Measurements from ENCODE around the gene GABPA.

The GABPA gene

DNA sequence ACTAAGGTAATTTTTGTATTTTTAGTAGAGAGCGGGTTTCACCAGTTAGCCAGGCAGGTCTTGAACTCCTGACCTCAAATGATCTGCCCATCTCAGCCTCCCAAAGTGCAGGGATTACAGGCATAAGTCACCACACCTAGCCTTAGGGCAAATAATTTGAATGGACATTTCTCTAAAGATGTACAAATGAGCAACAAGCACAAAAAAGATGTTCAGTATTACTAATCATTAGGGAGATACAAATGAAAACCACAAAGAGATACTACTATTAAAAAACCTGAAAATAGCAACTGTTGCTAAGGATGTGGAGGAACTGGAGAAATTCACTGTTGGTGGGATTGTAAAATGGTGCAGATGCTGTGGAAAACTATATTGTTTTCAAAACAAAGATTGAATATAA, 79.1 kb downstream of the GABPA start:
- FAIRE-seq: no peak

GRCh38 chr21:25818121-25818520, 83.3 kb downstream of the GABPA start:
- no peak for FAIRE-seq

- no peak for FAIRE-seq
These were observed 83.8 kb downstream of the GABPA start for GRCh38 chr21:25818551-25818950.
